PC-9 (cell line): ENCODE measurements around the gene TBC1D8B. TPM values are rescaled to one million over a fixed set of nuclear protein-coding genes. Genes with fewer than 3 reads are reported as not detected.

Experiments
- BruUV-seq: library from RNA; stranded (reverse); fragments of 400-500 nt; replicated peaks from 2 replicates; lab custom pipeline; 2021; lab: Mats Ljungman, UMichigan
- CTCF ChIA-PET: fragments of 300-600 bp; sonication (Branson Sonifier 250); formaldehyde crosslinking; loops from one replicate; lab custom pipeline; 2022; ENCODE audit warnings: antibody characterized with exemption; lab: Charles Lee
- POLR2A ChIA-PET: fragments of 300-600 bp; sonication (Branson Sonifier 250); formaldehyde crosslinking; loops from one replicate; lab custom pipeline; 2022; ENCODE audit warnings: antibody characterized with exemption; ENCODE audit not compliant: unreplicated experiment; lab: Charles Lee
- DNase-seq, 2 experiments: peaks; one replicate each; pipeline versions ENCODE4 v3.0.0 to v3.0.0-alpha.2; 2015 to 2022; ENCODE audit warnings: mixed read lengths in 1 of 2
- H2AFZ ChIP-seq: fragments of 200-600 bp; sonication (generic); 2 replicates; pipeline ENCODE4 v1.8.1; 2017; ENCODE audit warnings: antibody characterized with exemption
- H3F3A ChIP-seq: fragments of 200-600 bp; sonication (generic); 2 replicates; pipeline ENCODE4 v1.8.1; 2017; ENCODE audit warnings: antibody characterized with exemption, mild to moderate bottlenecking, low read depth; ENCODE audit not compliant: insufficient read depth
- H3K27ac ChIP-seq: fragments of 200-600 bp; sonication (generic); 2 replicates; pipeline ENCODE4 v1.6.1; 2016; ENCODE audit warnings: mixed run types
- H3K27me3 ChIP-seq: fragments of 200-600 bp; sonication (generic); 2 replicates; pipeline ENCODE4 v1.6.1; 2016; ENCODE audit warnings: low read depth, mixed run types; ENCODE audit not compliant: insufficient read depth
- H3K36me3 ChIP-seq: fragments of 200-600 bp; sonication (generic); 2 replicates; pipeline ENCODE4 v1.6.1; 2016; ENCODE audit warnings: low read depth, mixed run types
- H3K4me1 ChIP-seq: fragments of 200-600 bp; sonication (generic); replicated peaks from 2 replicates; pipeline ENCODE4 v1.6.1; 2016; ENCODE audit warnings: mixed run types; ENCODE audit not compliant: insufficient read depth
- H3K4me2 ChIP-seq: fragments of 200-600 bp; sonication (generic); 2 replicates; pipeline ENCODE4 v1.6.1; 2017; ENCODE audit warnings: mixed run types
- H3K4me3 ChIP-seq: fragments of 200-600 bp; sonication (generic); 2 replicates; pipeline ENCODE4 v1.6.1; 2016; ENCODE audit warnings: mixed run types
- H3K79me2 ChIP-seq: fragments of 200-600 bp; sonication (generic); 2 replicates; pipeline ENCODE4 v1.6.1; 2017; ENCODE audit warnings: low read depth, mixed run types
- H3K9me2 ChIP-seq: fragments of 200-600 bp; sonication (generic); 2 replicates; pipeline ENCODE4 v1.8.1; 2017; ENCODE audit warnings: mild to moderate bottlenecking; ENCODE audit not compliant: insufficient read depth
- H3K9me3 ChIP-seq: fragments of 200-600 bp; sonication (generic); 2 replicates; pipeline ENCODE4 v1.8.1; 2016; ENCODE audit warnings: low read depth; ENCODE audit not compliant: insufficient read depth
- H4K20me1 ChIP-seq: fragments of 200-600 bp; sonication (generic); 2 replicates; pipeline ENCODE4 v1.8.1; 2017; ENCODE audit not compliant: insufficient read depth
- CTCF ChIP-seq: fragments of 200-600 bp; sonication (generic); conservative IDR thresholded peaks from 2 replicates; pipeline ENCODE4 v1.6.1; 2017; ENCODE audit warnings: mixed run types, antibody characterized with exemption, mild to moderate bottlenecking, moderate library complexity
- EZH2 ChIP-seq: fragments of 200-600 bp; sonication (generic); IDR thresholded peaks from 2 replicates; pipeline ENCODE4 v1.8.0; 2017; ENCODE audit warnings: antibody characterized with exemption, low read depth
- intact Hi-C: fragments of 100-400 bp; cut with micrococcal nuclease; formaldehyde crosslinking; loops from one replicate; pipeline ENCODE4 v1.10.0; 2022; ENCODE audit not compliant: unreplicated experiment
- total RNA-seq: library from RNA; stranded (reverse); gene quantifications from 2 replicates; pipeline ENCODE4 v1.2.3, GENCODE V29; 2021

The TBC1D8B gene
- total RNA-seq, 1 experiment from 2014 or later: 5.3 TPM

DNA sequence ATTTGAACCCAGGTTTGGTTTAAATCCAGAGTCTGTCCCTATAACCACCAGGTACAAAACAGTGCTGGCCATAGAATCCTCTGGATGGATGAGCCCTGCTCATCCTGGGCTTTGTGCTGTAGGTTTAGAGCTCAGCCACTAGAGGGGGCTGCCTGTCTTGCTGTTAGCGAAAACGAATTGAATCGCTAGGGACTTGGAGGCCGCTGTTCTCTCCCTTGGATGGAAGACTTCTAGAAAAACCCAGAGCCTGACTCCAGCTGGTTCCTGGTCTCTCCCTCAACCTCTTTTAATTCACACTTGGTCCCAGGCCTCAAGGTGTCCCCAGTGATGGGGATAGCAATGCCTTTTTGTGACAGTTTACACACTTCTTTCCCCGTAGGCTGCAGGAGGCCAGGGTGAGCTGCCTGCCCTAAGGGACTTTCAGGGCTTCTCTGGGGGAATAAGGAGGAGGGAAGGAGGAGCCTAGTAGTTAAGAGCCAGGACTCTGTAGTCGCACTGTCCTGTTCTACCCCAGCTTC is 92.0 kb downstream of the TBC1D8B start:
- Histone ChIP-seq H3K27ac (peak overlapping the region; percentile 62), H3K4me3 (no peak overlapping the region), H2AFZ (peak overlapping the region; percentile 48; the same call in 1 of the 2 replicates), H4K20me1 (no peaks in the 10 kb centered on the region), H3K4me2 (peak overlapping the region; percentile 61), H3F3A (peaks cover 7% of the 10 kb centered on the region; the same call in 1 of the 2 replicates), H3K79me2 (no peaks in the 10 kb centered on the region), H3K27me3 (no peaks in the 10 kb centered on the region), H3K9me3 (no peaks in the 10 kb centered on the region), H3K4me1 (peaks cover 35% of the 10 kb centered on the region), H3K9me2 (no peaks in the 10 kb centered on the region), H3K36me3 (no peaks in the 10 kb centered on the region)
- POLR2A ChIA-PET: interaction anchor here (0.6 kb wide), 2 partner anchors 10 to 20 kb away, joined by 3 to 11 read pairs; no protein-coding TSS in a partner anchor
- peak; percentile 86 for TF ChIP-seq CTCF
- TF ChIP-seq EZH2: no peak
- intact Hi-C loops: loop anchor here (2.0 to 10.0 kb wide), 6 partner anchors 60 to 1106 kb away; partner anchors contain the start of genes NCBP2L, RBM41 and TSC22D3
- CTCF ChIA-PET: interaction anchor here (1.1 to 1.3 kb wide), 2 partner anchors 65 to 1000 kb away, joined by 5 to 7 read pairs; no protein-coding TSS in a partner anchor
- no TSS peak for BruUV-seq
- DNase-seq: peak; percentile 56 to 68

- H4K20me1 ChIP-seq: no peaks in the 10 kb centered on the region
- ChIA-PET CTCF (interaction anchor here (1.1 to 1.3 kb wide), 2 partner anchors 65 to 999 kb away, joined by 5 to 7 read pairs; no protein-coding TSS in a partner anchor), POLR2A (no interaction called here)
- H3K4me3 ChIP-seq: no peak overlapping the region
- no peaks in the 10 kb centered on the region for H3K9me3 ChIP-seq
- no peaks in the 10 kb centered on the region for H3K36me3 ChIP-seq
- H3K9me2 ChIP-seq: no peaks in the 10 kb centered on the region
- BruUV-seq: no TSS peak
- peak overlapping the region; percentile 61 for H3K4me2 ChIP-seq
- no peaks in the 10 kb centered on the region for H3K79me2 ChIP-seq
- intact Hi-C loops: loop anchor here (2.0 to 10.0 kb wide), 8 partner anchors 60 to 1177 kb away; partner anchors contain the start of genes NCBP2L, RBM41 and TSC22D3
- H3K4me1 ChIP-seq: peaks cover 41% of the 10 kb centered on the region
- DNase-seq: peak; percentile 43 to 82
- peaks cover 7% of the 10 kb centered on the region; the same call in 1 of the 2 replicates for H3F3A ChIP-seq
- peak overlapping the region; percentile 62 for H3K27ac ChIP-seq
- peak overlapping the region; percentile 48; the same call in 1 of the 2 replicates for H2AFZ ChIP-seq
- no peak for TF ChIP-seq EZH2
- no peak for TF ChIP-seq CTCF
- H3K27me3 ChIP-seq: no peaks in the 10 kb centered on the region
Measured at GRCh38 chrX:106894978-106895452, 92.5 kb downstream of the TBC1D8B start.

GRCh38 chrX:106897259-106897658 is 94.8 kb downstream of the TBC1D8B start:
- ChIA-PET POLR2A (no interaction called here), CTCF (no interaction called here)
- Histone ChIP-seq H3K27ac (no peak overlapping the region), H3K9me3 (no peaks in the 10 kb centered on the region), H3K9me2 (no peaks in the 10 kb centered on the region), H3K79me2 (no peaks in the 10 kb centered on the region), H2AFZ (no peak overlapping the region), H4K20me1 (no peaks in the 10 kb centered on the region), H3F3A (peaks cover 7% of the 10 kb centered on the region; the same call in 1 of the 2 replicates), H3K27me3 (no peaks in the 10 kb centered on the region), H3K4me1 (peaks cover 41% of the 10 kb centered on the region), H3K4me3 (no peak overlapping the region), H3K36me3 (no peaks in the 10 kb centered on the region), H3K4me2 (no peak overlapping the region)
- intact Hi-C loops: loop anchor here (5.0 to 10.0 kb wide), 5 partner anchors 100 to 1175 kb away; partner anchors contain the start of gene RBM41
- TF ChIP-seq EZH2 (no peak), CTCF (no peak)
- DNase-seq: no peak
- BruUV-seq: no TSS peak
